Activated CD4-positive, alpha-beta T cell treated with anti-CD3 and anti-CD28 coated beads, Interleukin-2, amount 50 U/mL, for 24 hours (primary cell): ENCODE measurements around the gene ATP2B2.

ENCODE experiments used
- DNase-seq, 2 donors: peaks; one replicate each; pipeline ENCODE4 v3.0.0-alpha.2; 2020; ENCODE audit warnings: low read depth in 1 of 2, low spot score in 1 of 2

Gene ATP2B2

GRCh38 chr3:10286596-10287295, 218.6 kb downstream of the ATP2B2 start:
- DNase-seq = no peak

GRCh38 chr3:10286133-10286524, 219.3 kb downstream of the ATP2B2 start:
- no peak for DNase-seq

GRCh38 chr3:10285272-10286132, 219.9 kb downstream of the ATP2B2 start:
- DNase-seq = no peak

GRCh38 chr3:10284496-10284895, 220.9 kb downstream of the ATP2B2 start:
- peak in 1 of 2 donors; percentile 11 for DNase-seq

- DNase-seq = no peak
These were observed 221.7 kb downstream of the ATP2B2 start for GRCh38 chr3:10283638-10284037.

- no peak for DNase-seq
These were observed 223.4 kb downstream of the ATP2B2 start for GRCh38 chr3:10281951-10282350.

- no peak for DNase-seq
These were observed 224.8 kb downstream of the ATP2B2 start for GRCh38 chr3:10280571-10280970.

- no peak for DNase-seq
These were observed 225.2 kb downstream of the ATP2B2 start for GRCh38 chr3:10280177-10280529.

GRCh38 chr3:10279384-10280176, 225.8 kb downstream of the ATP2B2 start:
- DNase-seq = no peak

- no peak for DNase-seq
These were observed 226.9 kb downstream of the ATP2B2 start for GRCh38 chr3:10278501-10278900.

GRCh38 chr3:10277115-10277625, 228.2 kb downstream of the ATP2B2 start:
- no peak for DNase-seq

GRCh38 chr3:10274601-10275000, 230.8 kb downstream of the ATP2B2 start:
- DNase-seq = no peak
